ENCODE data around the gene SLC35E4. TPM values are rescaled to one million over a fixed set of nuclear protein-coding genes. Genes with fewer than 3 reads are reported as not detected.
"Not testable (repeated sequence)": the region's sequence is repeated elsewhere in the genome, so short reads cannot be mapped to it uniquely, and the experiment has no call there.

Gene SLC35E4
- total and polyA plus RNA-seq, 12 donors = 0.60 to 7.0 (median 3.3) TPM

DNA sequence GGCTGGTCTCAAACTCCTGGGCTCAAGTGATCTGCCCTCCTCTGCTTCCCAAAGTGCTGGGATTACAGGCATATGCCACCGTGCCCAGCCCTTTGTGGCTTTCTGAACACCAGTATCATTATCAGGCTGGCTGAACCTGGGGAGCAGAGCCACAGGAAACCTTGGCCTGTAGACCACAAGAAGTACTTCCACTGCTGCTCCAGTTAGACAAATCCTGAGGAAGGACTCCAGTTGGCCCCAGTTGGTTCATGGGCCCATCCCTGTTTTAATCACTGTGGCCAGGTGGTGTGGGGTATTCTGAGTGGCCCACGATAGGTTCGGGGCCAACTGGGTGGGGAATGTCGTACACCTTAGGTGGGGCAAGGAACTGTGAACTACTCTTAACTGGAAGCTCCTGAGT, 37.6 kb downstream of the SLC35E4 start:
- no peak overlapping the region for H3K27ac ChIP-seq
- H3K9me3 ChIP-seq (replicated peaks in 1 of 3) = no peaks in the 10 kb centered on the region
- intact Hi-C loops (cut with DNase I) = no loop called here
- no peak for DNase-seq
- peaks cover 0 to 4% of the 10 kb centered on the region in 2 donors for H3K4me1 ChIP-seq (replicated peaks in 1 of 2)
- no peak overlapping the region for H3K4me3 ChIP-seq
- no peaks in the 10 kb centered on the region for H3K27me3 ChIP-seq
- TF ChIP-seq, protein P1, sequence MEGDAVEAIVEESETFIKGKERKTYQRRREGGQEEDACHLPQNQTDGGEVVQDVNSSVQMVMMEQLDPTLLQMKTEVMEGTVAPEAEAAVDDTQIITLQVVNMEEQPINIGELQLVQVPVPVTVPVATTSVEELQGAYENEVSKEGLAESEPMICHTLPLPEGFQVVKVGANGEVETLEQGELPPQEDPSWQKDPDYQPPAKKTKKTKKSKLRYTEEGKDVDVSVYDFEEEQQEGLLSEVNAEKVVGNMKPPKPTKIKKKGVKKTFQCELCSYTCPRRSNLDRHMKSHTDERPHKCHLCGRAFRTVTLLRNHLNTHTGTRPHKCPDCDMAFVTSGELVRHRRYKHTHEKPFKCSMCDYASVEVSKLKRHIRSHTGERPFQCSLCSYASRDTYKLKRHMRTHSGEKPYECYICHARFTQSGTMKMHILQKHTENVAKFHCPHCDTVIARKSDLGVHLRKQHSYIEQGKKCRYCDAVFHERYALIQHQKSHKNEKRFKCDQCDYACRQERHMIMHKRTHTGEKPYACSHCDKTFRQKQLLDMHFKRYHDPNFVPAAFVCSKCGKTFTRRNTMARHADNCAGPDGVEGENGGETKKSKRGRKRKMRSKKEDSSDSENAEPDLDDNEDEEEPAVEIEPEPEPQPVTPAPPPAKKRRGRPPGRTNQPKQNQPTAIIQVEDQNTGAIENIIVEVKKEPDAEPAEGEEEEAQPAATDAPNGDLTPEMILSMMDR (IDR thresholded peaks at IDR 0.05) = no peak
- no peak for TF ChIP-seq POLR2A (IDR thresholded peaks at IDR 0.05)
- no peaks in the 10 kb centered on the region for H3K36me3 ChIP-seq (replicated peaks in 1 of 2)
- WGBS, 4 donors = 86 to 98% (median 89%) methylated on average over 4 of the region's 4 CpGs

DNA sequence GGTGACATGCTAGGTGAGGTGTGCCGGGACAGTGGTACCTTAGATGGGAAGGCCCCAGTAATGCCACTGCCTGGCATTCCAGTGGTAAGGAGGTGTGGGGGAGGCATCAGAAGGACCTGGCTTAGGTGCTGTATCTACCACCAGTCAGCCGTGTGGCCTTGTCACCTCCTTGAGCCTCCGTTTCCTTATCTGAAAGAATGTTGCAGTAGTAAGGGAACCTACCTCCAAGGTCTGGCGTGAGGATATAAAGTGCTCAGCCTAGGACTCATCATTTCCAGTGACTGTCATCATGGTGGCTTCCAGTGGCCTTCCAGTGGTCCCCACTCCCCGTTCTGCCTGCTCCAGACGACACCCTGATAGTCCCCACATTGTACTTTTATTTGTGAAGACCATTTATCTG, 38.9 kb downstream of the SLC35E4 start:
- no peak overlapping the region for H3K27ac ChIP-seq
- H3K4me3 ChIP-seq = no peak overlapping the region
- TF ChIP-seq POLR2A (IDR thresholded peaks at IDR 0.05) = no peak
- TF ChIP-seq, protein P1 (IDR thresholded peaks at IDR 0.05) = no peak
- no peaks in the 10 kb centered on the region for H3K9me3 ChIP-seq (replicated peaks in 1 of 3)
- intact Hi-C loops (cut with DNase I) = no loop called here
- H3K4me1 ChIP-seq (replicated peaks in 1 of 2) = no peaks in the 10 kb centered on the region
- no peaks in the 10 kb centered on the region for H3K27me3 ChIP-seq
- no peaks in the 10 kb centered on the region for H3K36me3 ChIP-seq (replicated peaks in 1 of 2)
- 72 to 87% (median 84%) methylated on average over 3 to 6 of the region's 6 CpGs for WGBS, 4 donors
- no peak for DNase-seq

DNA sequence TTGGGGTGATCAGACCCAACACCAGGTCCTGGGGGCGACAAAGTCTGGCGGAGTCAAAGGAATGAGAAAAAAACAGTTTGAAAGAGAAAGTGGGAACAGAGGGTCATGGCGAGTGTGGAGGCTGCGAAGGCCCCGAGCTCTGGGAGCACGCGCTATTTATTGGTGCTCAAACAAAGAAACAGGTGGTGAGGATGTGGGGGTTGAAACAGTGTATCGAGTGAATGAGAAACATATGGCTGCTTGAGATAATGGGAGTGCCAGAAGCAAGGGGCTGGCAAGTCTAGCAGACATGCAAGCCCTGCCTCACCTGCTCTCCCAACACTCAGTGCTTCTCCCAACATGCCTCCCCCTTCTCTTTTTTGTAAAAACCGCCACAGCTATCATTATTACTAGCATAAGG, 39.9 kb downstream of the SLC35E4 start:
- intact Hi-C loops (cut with DNase I) = no loop called here
- Histone ChIP-seq H3K9me3 (replicated peaks in 1 of 3) (no peaks in the 10 kb centered on the region), H3K27ac (no peak overlapping the region), H3K36me3 (replicated peaks in 1 of 2) (no peaks in the 10 kb centered on the region), H3K27me3 (no peaks in the 10 kb centered on the region), H3K4me3 (no peak overlapping the region), H3K4me1 (replicated peaks in 1 of 2) (no peaks in the 10 kb centered on the region)
- TF ChIP-seq, protein P1 (IDR thresholded peaks at IDR 0.05) = no peak
- TF ChIP-seq POLR2A (IDR thresholded peaks at IDR 0.05) = no peak
- DNase-seq = no peak
- WGBS, 4 donors = 86 to 92% (median 89%) methylated on average over 9 of the region's 9 CpGs

DNA sequence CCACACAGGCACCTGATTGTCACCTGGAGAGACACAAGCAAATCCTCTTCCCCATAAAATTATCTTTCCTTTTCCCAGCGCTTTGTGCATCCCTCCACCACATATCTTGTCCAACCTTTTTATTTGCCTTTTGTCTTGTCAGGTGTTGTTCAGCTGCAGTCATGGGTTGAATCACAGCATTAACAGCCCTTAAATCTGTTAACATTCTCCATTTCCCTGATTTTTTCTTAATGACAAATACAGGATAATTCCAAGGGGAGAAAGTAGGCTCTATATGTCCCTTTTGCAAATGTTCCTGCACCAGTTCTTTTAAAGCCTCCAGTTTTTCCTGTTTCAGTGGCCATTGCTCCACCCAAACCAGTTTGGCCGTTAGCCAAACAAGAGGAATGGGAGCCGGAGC, 41.0 kb downstream of the SLC35E4 start:
- intact Hi-C loops (cut with DNase I); H3K9me3 ChIP-seq (replicated peaks in 1 of 3); DNase-seq; H3K27me3 ChIP-seq; H3K27ac ChIP-seq; H3K4me1 ChIP-seq (replicated peaks in 1 of 2); H3K4me3 ChIP-seq; H3K36me3 ChIP-seq (replicated peaks in 1 of 2): not testable (repeated sequence)
- WGBS, 4 donors = 79 to 88% (median 81%) methylated on average over 3 of the region's 3 CpGs

DNA sequence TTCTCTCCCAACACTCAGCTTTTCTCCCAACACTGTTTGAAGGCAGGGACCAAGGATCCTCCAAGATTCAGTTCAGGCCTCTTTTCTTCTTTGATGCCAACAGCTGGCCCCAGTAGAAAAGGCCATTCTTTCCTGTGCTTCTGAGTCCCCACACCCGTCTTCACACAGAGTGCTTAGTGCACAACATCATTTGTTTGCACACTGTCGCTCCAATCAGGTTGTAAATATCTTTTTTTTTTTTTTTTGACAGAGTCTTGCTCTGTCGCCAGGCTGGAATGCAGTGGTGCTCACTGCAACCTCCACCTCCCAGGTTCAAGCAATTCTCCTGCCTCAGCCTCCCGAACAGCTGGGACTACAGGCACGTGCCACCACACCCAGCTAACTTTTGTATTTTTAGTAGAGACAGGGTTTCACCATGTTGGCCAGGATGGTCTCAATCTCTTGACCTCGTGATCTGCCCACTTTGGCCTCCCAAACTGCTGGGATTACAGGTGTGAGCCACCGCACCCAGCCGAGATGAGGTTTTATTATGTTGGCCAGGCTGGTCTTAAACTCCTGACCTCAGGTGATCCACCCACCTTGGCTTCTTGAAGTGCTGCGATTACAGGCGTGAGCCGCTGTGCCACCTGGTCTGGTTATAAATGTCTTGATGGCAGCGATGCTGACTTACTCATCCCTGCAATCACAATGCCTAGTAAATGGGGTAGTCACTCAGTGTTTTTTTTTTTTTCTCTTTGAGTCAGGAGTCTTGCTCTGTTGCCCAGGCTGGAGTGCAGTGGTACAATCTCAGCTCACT, 44.5 kb downstream of the SLC35E4 start:
- H3K27ac ChIP-seq; DNase-seq; H3K27me3 ChIP-seq; H3K4me1 ChIP-seq (replicated peaks in 1 of 2); H3K4me3 ChIP-seq; H3K9me3 ChIP-seq (replicated peaks in 1 of 3); H3K36me3 ChIP-seq (replicated peaks in 1 of 2); intact Hi-C loops (cut with DNase I): not testable (repeated sequence)
- WGBS, 4 donors = 85 to 90% (median 87%) methylated on average over 10 to 12 of the region's 12 CpGs

Measured in adrenal gland (tissue), 12 donors.